ENCODE results near the gene AZIN2. TPM values are rescaled to one million over a fixed set of nuclear protein-coding genes. Genes with fewer than 3 reads are reported as not detected.

Gene AZIN2
- total RNA-seq, 1 donor from 2014 or later = 7.0 TPM

DNA sequence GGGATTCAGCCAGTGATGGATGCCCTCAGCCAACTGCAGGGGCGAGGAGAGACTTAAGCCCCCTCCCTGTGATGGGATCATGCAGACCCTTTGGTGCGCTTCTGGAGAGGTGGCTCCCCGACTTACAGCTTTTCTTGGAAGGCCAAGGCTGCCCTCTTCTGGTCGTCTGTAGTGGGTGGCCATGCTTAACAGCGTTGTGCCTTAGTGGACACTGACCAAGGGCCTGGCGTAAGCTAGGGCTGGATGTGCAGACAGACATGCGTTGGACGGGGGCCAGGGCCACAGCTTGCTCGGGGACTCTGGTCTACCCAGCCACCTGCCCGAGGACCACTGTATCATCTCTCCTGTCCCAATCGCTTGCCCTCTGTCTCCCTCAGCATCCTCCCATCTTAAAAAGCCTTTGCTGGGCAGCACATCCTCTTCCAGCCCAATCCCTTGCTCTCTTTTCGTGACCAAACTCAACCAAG lies 5.5 kb downstream of the AZIN2 start:
- Mint-ChIP-seq H3K4me3 (ENCODE audit: unreplicated experiment) (peak overlapping the region; percentile 50), H3K4me1 (ENCODE audit: low read depth, unreplicated experiment) (peaks cover 9% of the 10 kb centered on the region), H3K27me3 (ENCODE audit: unreplicated experiment) (peaks cover 8% of the 10 kb centered on the region), H3K36me3 (ENCODE audit: unreplicated experiment) (no peaks in the 10 kb centered on the region), H3K9me3 (ENCODE audit: unreplicated experiment) (peaks cover 6% of the 10 kb centered on the region), H3K27ac (ENCODE audit: unreplicated experiment) (peak overlapping the region; percentile 23)
- peak; percentile 80 for DNase-seq
- TF ChIP-seq, protein P1, sequence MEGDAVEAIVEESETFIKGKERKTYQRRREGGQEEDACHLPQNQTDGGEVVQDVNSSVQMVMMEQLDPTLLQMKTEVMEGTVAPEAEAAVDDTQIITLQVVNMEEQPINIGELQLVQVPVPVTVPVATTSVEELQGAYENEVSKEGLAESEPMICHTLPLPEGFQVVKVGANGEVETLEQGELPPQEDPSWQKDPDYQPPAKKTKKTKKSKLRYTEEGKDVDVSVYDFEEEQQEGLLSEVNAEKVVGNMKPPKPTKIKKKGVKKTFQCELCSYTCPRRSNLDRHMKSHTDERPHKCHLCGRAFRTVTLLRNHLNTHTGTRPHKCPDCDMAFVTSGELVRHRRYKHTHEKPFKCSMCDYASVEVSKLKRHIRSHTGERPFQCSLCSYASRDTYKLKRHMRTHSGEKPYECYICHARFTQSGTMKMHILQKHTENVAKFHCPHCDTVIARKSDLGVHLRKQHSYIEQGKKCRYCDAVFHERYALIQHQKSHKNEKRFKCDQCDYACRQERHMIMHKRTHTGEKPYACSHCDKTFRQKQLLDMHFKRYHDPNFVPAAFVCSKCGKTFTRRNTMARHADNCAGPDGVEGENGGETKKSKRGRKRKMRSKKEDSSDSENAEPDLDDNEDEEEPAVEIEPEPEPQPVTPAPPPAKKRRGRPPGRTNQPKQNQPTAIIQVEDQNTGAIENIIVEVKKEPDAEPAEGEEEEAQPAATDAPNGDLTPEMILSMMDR (IDR thresholded peaks at IDR 0.05; ENCODE audit: partially characterized antibody, unreplicated experiment) = peak; percentile 62

DNA sequence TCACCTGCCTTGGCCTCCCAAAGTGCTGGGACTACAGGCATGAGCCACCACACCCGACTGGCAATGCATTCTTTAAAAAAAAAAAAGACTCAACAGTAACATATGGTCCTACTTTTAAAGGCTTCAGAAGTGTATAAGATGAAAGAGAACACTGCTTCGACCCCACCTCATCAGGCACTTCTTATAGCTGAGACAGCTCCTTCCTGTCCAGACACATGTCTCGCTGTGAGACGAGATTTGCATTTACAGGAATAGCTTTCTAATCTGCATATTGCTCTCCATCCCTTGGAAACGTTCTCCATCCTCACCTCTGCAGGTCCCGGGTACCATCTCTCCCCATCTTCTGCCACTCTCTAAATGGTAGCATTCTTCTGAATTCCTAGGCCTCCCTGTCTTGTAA lies 6.7 kb downstream of the AZIN2 start:
- H3K4me3 Mint-ChIP-seq (ENCODE audit: unreplicated experiment) = no peak overlapping the region
- no peak for DNase-seq
- no peaks in the 10 kb centered on the region for H3K36me3 Mint-ChIP-seq (ENCODE audit: unreplicated experiment)
- no peak overlapping the region for H3K27ac Mint-ChIP-seq (ENCODE audit: unreplicated experiment)
- peaks cover 7% of the 10 kb centered on the region for H3K4me1 Mint-ChIP-seq (ENCODE audit: low read depth, unreplicated experiment)
- TF ChIP-seq, protein P1 (IDR thresholded peaks at IDR 0.05; ENCODE audit: partially characterized antibody, unreplicated experiment) = no peak
- H3K27me3 Mint-ChIP-seq (ENCODE audit: unreplicated experiment) = peaks cover 5% of the 10 kb centered on the region
- peaks cover 6% of the 10 kb centered on the region for H3K9me3 Mint-ChIP-seq (ENCODE audit: unreplicated experiment)

DNA sequence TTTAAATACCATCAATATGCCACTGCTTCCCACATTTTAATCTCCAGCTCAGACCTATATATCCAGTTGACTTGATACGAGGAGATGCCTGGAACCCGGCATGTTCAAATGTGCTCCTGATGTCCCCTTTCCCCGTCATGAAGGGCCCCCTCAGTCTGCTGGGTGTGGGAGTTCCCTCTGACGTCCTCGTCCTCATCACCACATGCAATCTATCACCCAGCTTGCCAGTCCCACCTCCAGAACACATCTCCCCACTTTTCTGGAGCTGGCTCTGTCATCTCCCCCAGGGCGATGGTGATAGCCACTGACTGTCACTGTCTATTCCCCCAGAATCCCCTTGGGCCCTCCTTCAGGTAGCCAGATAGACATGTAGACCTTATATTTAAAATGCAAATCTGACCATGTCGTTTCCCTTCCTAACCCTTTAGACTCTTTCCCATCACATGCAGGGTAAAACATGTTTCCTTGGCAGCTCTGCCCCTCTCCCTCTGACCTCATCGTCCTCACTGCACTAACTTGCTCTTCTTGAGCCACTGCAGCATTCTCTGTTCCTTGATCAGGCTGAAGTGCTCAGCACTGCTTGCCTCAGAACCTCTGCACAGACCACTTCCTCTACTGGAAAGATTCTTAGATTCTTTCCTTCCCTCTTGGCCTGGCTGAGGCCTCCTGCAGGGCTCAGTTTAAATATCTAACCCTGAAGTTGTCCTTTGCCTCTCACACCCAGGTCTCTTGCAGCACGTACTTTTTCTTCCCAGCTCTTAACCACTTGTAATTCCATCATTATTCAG lies 7.4 kb downstream of the AZIN2 start:
- TF ChIP-seq, protein P1 (IDR thresholded peaks at IDR 0.05; ENCODE audit: partially characterized antibody, unreplicated experiment) = no peak
- peaks cover 4% of the 10 kb centered on the region for H3K9me3 Mint-ChIP-seq (ENCODE audit: unreplicated experiment)
- peaks cover 5% of the 10 kb centered on the region for H3K4me1 Mint-ChIP-seq (ENCODE audit: low read depth, unreplicated experiment)
- no peak for DNase-seq
- no peaks in the 10 kb centered on the region for H3K36me3 Mint-ChIP-seq (ENCODE audit: unreplicated experiment)
- peak overlapping the region; percentile 4 for H3K4me3 Mint-ChIP-seq (ENCODE audit: unreplicated experiment)
- H3K27me3 Mint-ChIP-seq (ENCODE audit: unreplicated experiment) = peaks cover 5% of the 10 kb centered on the region
- H3K27ac Mint-ChIP-seq (ENCODE audit: unreplicated experiment) = no peak overlapping the region

DNA sequence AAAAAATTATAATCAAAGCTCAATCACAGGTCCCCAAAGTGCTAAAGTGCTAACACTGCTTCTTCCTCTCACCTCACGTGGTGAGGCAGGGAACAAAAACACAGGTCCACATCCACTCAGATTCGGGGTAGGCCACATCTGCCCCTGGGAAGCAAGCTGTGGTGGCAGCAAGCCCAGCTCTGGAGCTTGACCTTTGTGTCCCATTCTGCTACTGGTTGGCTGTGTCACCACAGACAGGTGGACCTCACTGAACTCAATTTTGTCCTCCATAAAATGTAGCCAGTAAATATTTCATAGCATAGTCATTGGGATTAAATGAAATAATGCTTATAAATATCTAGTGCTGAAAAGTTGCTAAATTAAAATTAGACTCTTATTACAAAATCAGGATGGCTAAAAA lies 8.5 kb downstream of the AZIN2 start:
- Mint-ChIP-seq H3K4me3 (ENCODE audit: unreplicated experiment) (no peak overlapping the region), H3K36me3 (ENCODE audit: unreplicated experiment) (no peaks in the 10 kb centered on the region), H3K27me3 (ENCODE audit: unreplicated experiment) (peaks cover 2% of the 10 kb centered on the region), H3K9me3 (ENCODE audit: unreplicated experiment) (peaks cover 4% of the 10 kb centered on the region), H3K27ac (ENCODE audit: unreplicated experiment) (no peak overlapping the region), H3K4me1 (ENCODE audit: low read depth, unreplicated experiment) (peaks cover 5% of the 10 kb centered on the region)
- TF ChIP-seq, protein P1 (IDR thresholded peaks at IDR 0.05; ENCODE audit: partially characterized antibody, unreplicated experiment) = no peak
- no peak for DNase-seq

DNA sequence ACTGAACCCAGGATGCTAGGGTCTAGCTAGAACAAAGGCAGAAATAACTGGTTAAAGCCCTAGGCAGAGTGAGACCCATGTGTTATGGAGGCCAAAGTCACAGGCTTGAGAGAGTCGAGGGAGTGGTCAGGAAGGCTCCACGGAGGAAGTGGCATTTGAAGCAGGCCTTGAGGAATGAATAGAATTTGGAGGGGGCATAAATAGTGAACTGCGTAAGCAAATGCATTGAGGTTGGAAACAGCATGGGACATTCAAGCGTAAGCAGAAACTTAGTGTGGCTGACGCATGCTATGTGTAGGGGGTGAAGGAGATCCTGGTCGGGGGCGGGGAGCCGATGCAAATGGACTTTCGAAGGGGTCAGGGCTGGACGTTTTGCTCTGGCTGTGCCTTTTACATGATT lies 11.5 kb downstream of the AZIN2 start:
- no peaks in the 10 kb centered on the region for H3K27me3 Mint-ChIP-seq (ENCODE audit: unreplicated experiment)

More for the DNA sequence above, 11.5 kb downstream of the AZIN2 start:
- H3K4me3 Mint-ChIP-seq (ENCODE audit: unreplicated experiment) = no peak overlapping the region
- no peak for DNase-seq
- no peak overlapping the region for H3K27ac Mint-ChIP-seq (ENCODE audit: unreplicated experiment)
- peaks cover 1% of the 10 kb centered on the region for H3K9me3 Mint-ChIP-seq (ENCODE audit: unreplicated experiment)
- H3K36me3 Mint-ChIP-seq (ENCODE audit: unreplicated experiment) = no peaks in the 10 kb centered on the region
- TF ChIP-seq, protein P1 (IDR thresholded peaks at IDR 0.05; ENCODE audit: partially characterized antibody, unreplicated experiment) = no peak
- no peaks in the 10 kb centered on the region for H3K4me1 Mint-ChIP-seq (ENCODE audit: low read depth, unreplicated experiment)
